Panc1 (cell line): ENCODE data around the gene EFCAB9.

Experiments used
- CTCF ChIP-seq: fragments of 450-650 bp; IDR thresholded peaks from 2 replicates; pipeline ENCODE4 v1.5.1; 2017; ENCODE audit warnings: mild to moderate bottlenecking
- POLR2AphosphoS5 ChIP-seq: IDR thresholded peaks from 2 replicates; pipeline ENCODE4 v1.6.1; 2012; ENCODE audit warnings: mild to moderate bottlenecking, low read depth, low read length, moderate library complexity
- REST ChIP-seq, 2 experiments: IDR thresholded peaks; 2 replicates each; pipeline ENCODE4 v1.6.1; 2011 to 2012; ENCODE audit warnings: low read depth in 2 of 2, control low read depth in 1 of 2, low read length in 1 of 2, mild to moderate bottlenecking in 1 of 2, moderate library complexity in 1 of 2; ENCODE audit not compliant: insufficient read depth in 1 of 2
- SIN3A ChIP-seq: IDR thresholded peaks from 2 replicates; pipeline ENCODE4 v1.6.1; 2012; ENCODE audit warnings: low read depth, mild to moderate bottlenecking, low read length, moderate library complexity, borderline replicate concordance; ENCODE audit not compliant: insufficient read depth

GRCh38 chr5:172223901-172224873, 30.2 kb downstream of the EFCAB9 start:
- no peak for TF ChIP-seq CTCF
- TF ChIP-seq POLR2AphosphoS5: no peak
- no peak for TF ChIP-seq REST (IDR thresholded peaks at IDR 0.05; ENCODE audit: insufficient read depth in 1 of 2, low read depth in 2 of 2, low read length in 1 of 2)
- no peak for TF ChIP-seq SIN3A
